PFSK-1 (cell line): Measurements from ENCODE around the gene FOXB1.

Source experiments
- FOXP2 ChIP-seq: optimal IDR thresholded peaks from 2 replicates; pipeline ENCODE3; 2011; ENCODE audit warnings: borderline replicate concordance, control low read depth, inconsistent platforms; ENCODE audit not compliant: insufficient read depth; ENCODE audit errors: extremely low read length, extremely low read depth
- POLR2AphosphoS5 ChIP-seq: IDR thresholded peaks from 2 replicates; pipeline ENCODE4 v1.6.1; 2012; ENCODE audit warnings: low read depth, mild to moderate bottlenecking, control low read depth, low read length, moderate library complexity
- SIN3A ChIP-seq: IDR thresholded peaks from 2 replicates; pipeline ENCODE4 v1.6.1; 2012; ENCODE audit warnings: mild to moderate bottlenecking, low read length, moderate library complexity, borderline replicate concordance; ENCODE audit not compliant: insufficient read depth
- TAF1 ChIP-seq: IDR thresholded peaks from 2 replicates; pipeline ENCODE4 v1.6.1; 2012; ENCODE audit warnings: low read length, control low read depth, borderline replicate concordance; ENCODE audit not compliant: insufficient read depth
- TF ChIP-seq, protein P1 (sequence below), 2 experiments: IDR thresholded peaks; 2 replicates each; pipeline versions ENCODE4 v1.6.1 to v1.8.0; 2011 to 2012; ENCODE audit warnings: low read depth in 2 of 2, low read length in 2 of 2, control low read depth in 1 of 2, inconsistent platforms in 1 of 2, mild to moderate bottlenecking in 1 of 2, moderate library complexity in 1 of 2; ENCODE audit not compliant: insufficient read depth in 1 of 2

FOXB1 gene

DNA sequence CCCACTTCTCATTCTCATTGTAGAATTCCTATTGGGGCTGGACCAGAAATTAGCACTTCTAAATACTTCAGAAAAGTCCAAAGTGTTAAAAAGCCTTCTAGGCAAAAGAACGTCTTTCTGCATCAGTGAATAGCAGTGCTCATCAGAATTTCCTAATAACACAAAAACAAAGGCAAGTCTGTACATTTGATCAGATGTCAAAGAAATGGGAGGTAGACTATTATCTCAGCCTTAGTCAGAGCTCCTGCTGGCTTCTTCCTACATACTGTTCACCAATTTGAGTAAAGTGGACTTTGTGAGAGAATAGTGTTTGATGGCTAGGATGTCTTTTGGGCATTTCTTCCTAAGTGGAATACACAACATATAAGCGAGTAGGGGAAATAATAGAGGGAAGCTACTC is 48.7 kb downstream of the FOXB1 start:
- TF ChIP-seq SIN3A (no peak), POLR2AphosphoS5 (no peak), FOXP2 (no peak), TAF1 (no peak)
- TF ChIP-seq, protein P1, sequence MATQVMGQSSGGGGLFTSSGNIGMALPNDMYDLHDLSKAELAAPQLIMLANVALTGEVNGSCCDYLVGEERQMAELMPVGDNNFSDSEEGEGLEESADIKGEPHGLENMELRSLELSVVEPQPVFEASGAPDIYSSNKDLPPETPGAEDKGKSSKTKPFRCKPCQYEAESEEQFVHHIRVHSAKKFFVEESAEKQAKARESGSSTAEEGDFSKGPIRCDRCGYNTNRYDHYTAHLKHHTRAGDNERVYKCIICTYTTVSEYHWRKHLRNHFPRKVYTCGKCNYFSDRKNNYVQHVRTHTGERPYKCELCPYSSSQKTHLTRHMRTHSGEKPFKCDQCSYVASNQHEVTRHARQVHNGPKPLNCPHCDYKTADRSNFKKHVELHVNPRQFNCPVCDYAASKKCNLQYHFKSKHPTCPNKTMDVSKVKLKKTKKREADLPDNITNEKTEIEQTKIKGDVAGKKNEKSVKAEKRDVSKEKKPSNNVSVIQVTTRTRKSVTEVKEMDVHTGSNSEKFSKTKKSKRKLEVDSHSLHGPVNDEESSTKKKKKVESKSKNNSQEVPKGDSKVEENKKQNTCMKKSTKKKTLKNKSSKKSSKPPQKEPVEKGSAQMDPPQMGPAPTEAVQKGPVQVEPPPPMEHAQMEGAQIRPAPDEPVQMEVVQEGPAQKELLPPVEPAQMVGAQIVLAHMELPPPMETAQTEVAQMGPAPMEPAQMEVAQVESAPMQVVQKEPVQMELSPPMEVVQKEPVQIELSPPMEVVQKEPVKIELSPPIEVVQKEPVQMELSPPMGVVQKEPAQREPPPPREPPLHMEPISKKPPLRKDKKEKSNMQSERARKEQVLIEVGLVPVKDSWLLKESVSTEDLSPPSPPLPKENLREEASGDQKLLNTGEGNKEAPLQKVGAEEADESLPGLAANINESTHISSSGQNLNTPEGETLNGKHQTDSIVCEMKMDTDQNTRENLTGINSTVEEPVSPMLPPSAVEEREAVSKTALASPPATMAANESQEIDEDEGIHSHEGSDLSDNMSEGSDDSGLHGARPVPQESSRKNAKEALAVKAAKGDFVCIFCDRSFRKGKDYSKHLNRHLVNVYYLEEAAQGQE (IDR thresholded peaks at IDR 0.05; ENCODE audit: insufficient read depth in 1 of 2, low read depth in 2 of 2, low read length in 2 of 2), result no peak

- no peak for TF ChIP-seq POLR2AphosphoS5
- no peak for TF ChIP-seq SIN3A
- no peak for TF ChIP-seq TAF1
- TF ChIP-seq, protein P1 (IDR thresholded peaks at IDR 0.05; ENCODE audit: insufficient read depth in 1 of 2, low read depth in 2 of 2, low read length in 2 of 2), result no peak
- TF ChIP-seq FOXP2, result no peak
Measured at GRCh38 chr15:60054472-60054871, 50.4 kb downstream of the FOXB1 start.
